Effector memory CD8-positive, alpha-beta T cell (primary cell): ENCODE data around the gene AFAP1.

ENCODE experiments used
- ATAC-seq: fragments of 150-1000 bp; cut with Tn5 transposase; replicated peaks from 2 replicates; pipeline ENCODE4 v1.10.0; 2021; ENCODE audit warnings: mild to moderate bottlenecking, moderate library complexity
- DNase-seq, 3 experiments: peaks; one replicate each; pipeline ENCODE4 v3.0.0; 2021
- H3K27ac Mint-ChIP-seq, 2 donors: one replicate each; pipeline ENCODE4 v1.8.0; 2022; ENCODE audit warnings: mild to moderate bottlenecking in 2 of 2, mixed read lengths in 2 of 2, moderate library complexity in 2 of 2
- H3K27me3 Mint-ChIP-seq, 2 donors: one replicate each; pipeline ENCODE4 v1.8.0; 2022; ENCODE audit warnings: mixed read lengths in 2 of 2
- H3K36me3 Mint-ChIP-seq: one replicate; pipeline ENCODE4 v1.8.0; 2022; ENCODE audit warnings: mild to moderate bottlenecking, moderate library complexity, mixed read lengths; ENCODE audit not compliant: insufficient read depth
- H3K4me1 Mint-ChIP-seq, 2 donors: one replicate each; pipeline ENCODE4 v1.8.0; 2022; ENCODE audit warnings: low read depth in 2 of 2, mixed read lengths in 2 of 2
- H3K4me3 Mint-ChIP-seq, 2 donors: one replicate each; pipeline ENCODE4 v1.8.0; 2022; ENCODE audit warnings: mild to moderate bottlenecking in 2 of 2, mixed read lengths in 2 of 2, moderate library complexity in 2 of 2
- H3K9me3 Mint-ChIP-seq, 2 donors: one replicate each; pipeline ENCODE4 v1.8.0; 2022; ENCODE audit warnings: mixed read lengths in 2 of 2

The AFAP1 gene

GRCh38 chr4:7768736-7769135 is 170.9 kb downstream of the AFAP1 start:
- ATAC-seq (no peak), DNase-seq (no peak)

GRCh38 chr4:7767966-7768365 is 171.7 kb downstream of the AFAP1 start:
- Mint-ChIP-seq H3K27me3 (no peaks in the 10 kb centered on the region), H3K27ac (no peak overlapping the region), H3K36me3 (peaks cover 8% of the 10 kb centered on the region), H3K4me1 (peaks cover 10 to 23% of the 10 kb centered on the region in 2 donors), H3K9me3 (no peaks in the 10 kb centered on the region), H3K4me3 (no peak overlapping the region)
- ATAC-seq = no peak
- DNase-seq = no peak

More at GRCh38 chr4:7768736-7769135, 170.9 kb downstream of the AFAP1 start:
- Mint-ChIP-seq H3K27me3 (no peaks in the 10 kb centered on the region), H3K4me3 (no peak overlapping the region), H3K9me3 (no peaks in the 10 kb centered on the region), H3K4me1 (peaks cover 10 to 23% of the 10 kb centered on the region in 2 donors), H3K27ac (no peak overlapping the region), H3K36me3 (peaks cover 8% of the 10 kb centered on the region)

- no peaks in the 10 kb centered on the region for H3K27me3 Mint-ChIP-seq
- peaks cover 8% of the 10 kb centered on the region for H3K36me3 Mint-ChIP-seq
- H3K4me3 Mint-ChIP-seq = no peak overlapping the region
- no peaks in the 10 kb centered on the region for H3K9me3 Mint-ChIP-seq
- H3K4me1 Mint-ChIP-seq = peaks cover 10 to 23% of the 10 kb centered on the region in 2 donors
- no peak overlapping the region for H3K27ac Mint-ChIP-seq
- no peak for ATAC-seq
- DNase-seq = no peak
Measured at GRCh38 chr4:7767526-7767925, 172.1 kb downstream of the AFAP1 start.

GRCh38 chr4:7766661-7767345 is 172.9 kb downstream of the AFAP1 start:
- DNase-seq (no peak), ATAC-seq (no peak)
- H3K4me1 Mint-ChIP-seq = peaks cover 8 to 20% of the 10 kb centered on the region in 2 donors
- H3K36me3 Mint-ChIP-seq = peaks cover 8% of the 10 kb centered on the region
- no peaks in the 10 kb centered on the region for H3K27me3 Mint-ChIP-seq
- no peak overlapping the region for H3K4me3 Mint-ChIP-seq
- H3K27ac Mint-ChIP-seq = no peak overlapping the region
- no peaks in the 10 kb centered on the region for H3K9me3 Mint-ChIP-seq

GRCh38 chr4:7766086-7766485 is 173.6 kb downstream of the AFAP1 start:
- H3K9me3 Mint-ChIP-seq = no peaks in the 10 kb centered on the region
- peaks cover 3 to 14% of the 10 kb centered on the region in 2 donors for H3K4me1 Mint-ChIP-seq
- H3K27ac Mint-ChIP-seq = peak overlapping the region in 1 of 2 donors; percentile 19
- ATAC-seq (no peak), DNase-seq (no peak)
- no peak overlapping the region for H3K4me3 Mint-ChIP-seq
- H3K36me3 Mint-ChIP-seq = peaks cover 8% of the 10 kb centered on the region
- H3K27me3 Mint-ChIP-seq = no peaks in the 10 kb centered on the region

- no peaks in the 10 kb centered on the region for H3K27me3 Mint-ChIP-seq
- H3K4me1 Mint-ChIP-seq = peaks cover 3 to 10% of the 10 kb centered on the region in 2 donors
- ATAC-seq (no peak), DNase-seq (no peak)
- H3K36me3 Mint-ChIP-seq = peaks cover 8% of the 10 kb centered on the region
- peak overlapping the region in 1 of 2 donors; percentile 19 for H3K27ac Mint-ChIP-seq
- no peak overlapping the region for H3K4me3 Mint-ChIP-seq
- no peaks in the 10 kb centered on the region for H3K9me3 Mint-ChIP-seq
Measured at GRCh38 chr4:7765666-7766065, 174.0 kb downstream of the AFAP1 start.

- Mint-ChIP-seq H3K9me3 (no peaks in the 10 kb centered on the region), H3K4me3 (no peak overlapping the region), H3K27ac (peak overlapping the region in 1 of 2 donors; percentile 22), H3K27me3 (no peaks in the 10 kb centered on the region), H3K36me3 (peaks cover 4% of the 10 kb centered on the region), H3K4me1 (peaks cover 1 to 5% of the 10 kb centered on the region in 2 donors)
- no peak for DNase-seq
- ATAC-seq = no peak
Measured at GRCh38 chr4:7764466-7764865, 175.2 kb downstream of the AFAP1 start.

GRCh38 chr4:7763788-7764187 is 175.9 kb downstream of the AFAP1 start:
- Mint-ChIP-seq H3K4me3 (no peak overlapping the region), H3K27me3 (no peaks in the 10 kb centered on the region), H3K4me1 (peaks cover 5 to 8% of the 10 kb centered on the region in 2 donors), H3K36me3 (peaks cover 4% of the 10 kb centered on the region), H3K27ac (peak overlapping the region in 1 of 2 donors; percentile 22), H3K9me3 (no peaks in the 10 kb centered on the region)
- ATAC-seq = no peak
- no peak for DNase-seq

- Mint-ChIP-seq H3K4me3 (no peak overlapping the region), H3K9me3 (no peaks in the 10 kb centered on the region), H3K27ac (no peak overlapping the region), H3K4me1 (peaks cover 5 to 13% of the 10 kb centered on the region in 2 donors), H3K36me3 (no peaks in the 10 kb centered on the region), H3K27me3 (no peaks in the 10 kb centered on the region)
- ATAC-seq = no peak
- DNase-seq = no peak
Measured at GRCh38 chr4:7763106-7763505, 176.6 kb downstream of the AFAP1 start.

GRCh38 chr4:7762376-7763030 is 177.2 kb downstream of the AFAP1 start:
- H3K4me3 Mint-ChIP-seq = no peak overlapping the region
- H3K27ac Mint-ChIP-seq = no peak overlapping the region

GRCh38 chr4:7761720-7762119 is 177.9 kb downstream of the AFAP1 start:
- Mint-ChIP-seq H3K4me1 (peaks cover 5 to 13% of the 10 kb centered on the region in 2 donors), H3K9me3 (no peaks in the 10 kb centered on the region), H3K27ac (peak overlapping the region in 1 of 2 donors; percentile 49), H3K4me3 (peak overlapping the region in 1 of 2 donors; percentile 22), H3K36me3 (no peaks in the 10 kb centered on the region), H3K27me3 (no peaks in the 10 kb centered on the region)
- DNase-seq (peak; percentile 31 to 39 (median 36)), ATAC-seq (peak; percentile 34)

More at GRCh38 chr4:7762376-7763030, 177.2 kb downstream of the AFAP1 start:
- Mint-ChIP-seq H3K9me3 (no peaks in the 10 kb centered on the region), H3K4me1 (peaks cover 5 to 13% of the 10 kb centered on the region in 2 donors), H3K36me3 (no peaks in the 10 kb centered on the region), H3K27me3 (no peaks in the 10 kb centered on the region)
- DNase-seq (no peak), ATAC-seq (no peak)

GRCh38 chr4:7761312-7761711 is 178.3 kb downstream of the AFAP1 start:
- H3K4me3 Mint-ChIP-seq = peak overlapping the region in 1 of 2 donors; percentile 22
- ATAC-seq (no peak), DNase-seq (no peak)
- no peaks in the 10 kb centered on the region for H3K9me3 Mint-ChIP-seq
- H3K27me3 Mint-ChIP-seq = no peaks in the 10 kb centered on the region
- no peaks in the 10 kb centered on the region for H3K36me3 Mint-ChIP-seq
- peaks cover 5 to 13% of the 10 kb centered on the region in 2 donors for H3K4me1 Mint-ChIP-seq
- H3K27ac Mint-ChIP-seq = peak overlapping the region in 1 of 2 donors; percentile 49

- no peak for ATAC-seq
- Mint-ChIP-seq H3K4me3 (no peak overlapping the region), H3K27ac (peak overlapping the region; percentile 96 to 98), H3K36me3 (no peaks in the 10 kb centered on the region), H3K27me3 (no peaks in the 10 kb centered on the region), H3K4me1 (peaks cover 5 to 13% of the 10 kb centered on the region in 2 donors), H3K9me3 (no peaks in the 10 kb centered on the region)
- DNase-seq = no peak
Measured at GRCh38 chr4:7760706-7761105, 179.0 kb downstream of the AFAP1 start.

GRCh38 chr4:7760228-7760627 is 179.4 kb downstream of the AFAP1 start:
- Mint-ChIP-seq H3K36me3 (no peaks in the 10 kb centered on the region), H3K4me3 (peak overlapping the region; percentile 80 to 81), H3K27me3 (no peaks in the 10 kb centered on the region), H3K9me3 (no peaks in the 10 kb centered on the region), H3K4me1 (peaks cover 5 to 13% of the 10 kb centered on the region in 2 donors), H3K27ac (peak overlapping the region; percentile 96 to 98)
- ATAC-seq = no peak
- DNase-seq = no peak
